Activated naive CD8-positive, alpha-beta T cell treated with anti-CD3 and anti-CD28 coated beads for 36 hours (primary cell): ENCODE measurements around the gene GNAL. TPM values are rescaled to one million over a fixed set of nuclear protein-coding genes. Genes with fewer than 3 reads are reported as not detected.

Experiments used
- DNase-seq: peaks from one replicate; pipeline ENCODE4 v3.0.0; 2021
- H3K27ac Mint-ChIP-seq: one replicate; pipeline ENCODE4 v1.8.0; 2022; ENCODE audit warnings: mild to moderate bottlenecking, moderate library complexity, mixed read lengths
- H3K27me3 Mint-ChIP-seq: one replicate; pipeline ENCODE4 v1.8.0; 2022; ENCODE audit warnings: mild to moderate bottlenecking, mixed read lengths
- H3K36me3 Mint-ChIP-seq: one replicate; pipeline ENCODE4 v1.8.0; 2021; ENCODE audit warnings: mild to moderate bottlenecking, mixed read lengths
- H3K4me1 Mint-ChIP-seq: one replicate; pipeline ENCODE4 v1.8.0; 2021; ENCODE audit warnings: mixed read lengths
- H3K4me3 Mint-ChIP-seq: one replicate; pipeline ENCODE4 v1.8.0; 2022; ENCODE audit warnings: mild to moderate bottlenecking, moderate library complexity, mixed read lengths
- H3K9me3 Mint-ChIP-seq: one replicate; pipeline ENCODE4 v1.8.0; 2022; ENCODE audit warnings: mixed read lengths
- total RNA-seq, 2 experiments: library from RNA; stranded (reverse); gene quantifications; one replicate each; pipeline ENCODE4 v1.2.3, GENCODE V29; 2021

GNAL gene
- total RNA-seq, 2 experiments from 2014 or later: 0.04 TPM; not detected in 1

GRCh38 chr18:11792632-11793031 is 103.6 kb downstream of the GNAL start:
- Mint-ChIP-seq H3K27me3 (peaks cover 6% of the 10 kb centered on the region), H3K4me1 (no peaks in the 10 kb centered on the region), H3K4me3 (no peak overlapping the region), H3K27ac (no peak overlapping the region), H3K9me3 (peaks cover 2% of the 10 kb centered on the region), H3K36me3 (no peaks in the 10 kb centered on the region)
- no peak for DNase-seq

- peaks cover 2% of the 10 kb centered on the region for H3K9me3 Mint-ChIP-seq
- H3K4me1 Mint-ChIP-seq: no peaks in the 10 kb centered on the region
- no peak overlapping the region for H3K27ac Mint-ChIP-seq
- H3K27me3 Mint-ChIP-seq: peaks cover 6% of the 10 kb centered on the region
- no peaks in the 10 kb centered on the region for H3K36me3 Mint-ChIP-seq
- no peak overlapping the region for H3K4me3 Mint-ChIP-seq
- no peak for DNase-seq
These were observed 105.1 kb downstream of the GNAL start for GRCh38 chr18:11794195-11794594.

GRCh38 chr18:11795916-11796315 is 106.9 kb downstream of the GNAL start:
- H3K27ac Mint-ChIP-seq: no peak overlapping the region
- no peaks in the 10 kb centered on the region for H3K36me3 Mint-ChIP-seq
- peaks cover 2% of the 10 kb centered on the region for H3K9me3 Mint-ChIP-seq
- H3K4me3 Mint-ChIP-seq: no peak overlapping the region
- DNase-seq: no peak
- H3K27me3 Mint-ChIP-seq: peaks cover 6% of the 10 kb centered on the region
- H3K4me1 Mint-ChIP-seq: no peaks in the 10 kb centered on the region

GRCh38 chr18:11798271-11798670 is 109.2 kb downstream of the GNAL start:
- no peak for DNase-seq

GRCh38 chr18:11799066-11799465 is 110.0 kb downstream of the GNAL start:
- peaks cover 2% of the 10 kb centered on the region for H3K9me3 Mint-ChIP-seq
- H3K36me3 Mint-ChIP-seq: no peaks in the 10 kb centered on the region

More at GRCh38 chr18:11798271-11798670, 109.2 kb downstream of the GNAL start:
- Mint-ChIP-seq H3K4me1 (no peaks in the 10 kb centered on the region), H3K9me3 (peaks cover 2% of the 10 kb centered on the region), H3K27ac (no peak overlapping the region), H3K27me3 (no peaks in the 10 kb centered on the region), H3K36me3 (no peaks in the 10 kb centered on the region), H3K4me3 (no peak overlapping the region)

GRCh38 chr18:11800566-11801334 is 111.7 kb downstream of the GNAL start:
- no peaks in the 10 kb centered on the region for H3K9me3 Mint-ChIP-seq
- H3K4me3 Mint-ChIP-seq: no peak overlapping the region
- no peak for DNase-seq
- H3K27me3 Mint-ChIP-seq: no peaks in the 10 kb centered on the region
- H3K4me1 Mint-ChIP-seq: no peaks in the 10 kb centered on the region
- H3K27ac Mint-ChIP-seq: no peak overlapping the region
- no peaks in the 10 kb centered on the region for H3K36me3 Mint-ChIP-seq

More at GRCh38 chr18:11799066-11799465, 110.0 kb downstream of the GNAL start:
- no peak overlapping the region for H3K27ac Mint-ChIP-seq
- H3K27me3 Mint-ChIP-seq: no peaks in the 10 kb centered on the region
- no peak for DNase-seq
- no peak overlapping the region for H3K4me3 Mint-ChIP-seq
- H3K4me1 Mint-ChIP-seq: no peaks in the 10 kb centered on the region

- H3K9me3 Mint-ChIP-seq: no peaks in the 10 kb centered on the region
- H3K4me3 Mint-ChIP-seq: no peak overlapping the region
- no peak overlapping the region for H3K27ac Mint-ChIP-seq
- DNase-seq: no peak
- H3K36me3 Mint-ChIP-seq: no peaks in the 10 kb centered on the region
- no peaks in the 10 kb centered on the region for H3K4me1 Mint-ChIP-seq
- no peaks in the 10 kb centered on the region for H3K27me3 Mint-ChIP-seq
These were observed 112.5 kb downstream of the GNAL start for GRCh38 chr18:11801573-11801972.

- Mint-ChIP-seq H3K4me1 (no peaks in the 10 kb centered on the region), H3K27ac (no peak overlapping the region), H3K36me3 (no peaks in the 10 kb centered on the region), H3K4me3 (no peak overlapping the region), H3K27me3 (no peaks in the 10 kb centered on the region), H3K9me3 (no peaks in the 10 kb centered on the region)
- no peak for DNase-seq
These were observed 113.1 kb downstream of the GNAL start for GRCh38 chr18:11802158-11802557.

GRCh38 chr18:11802586-11802985 is 113.5 kb downstream of the GNAL start:
- Mint-ChIP-seq H3K27me3 (peaks cover 3% of the 10 kb centered on the region), H3K9me3 (no peaks in the 10 kb centered on the region), H3K4me3 (no peak overlapping the region), H3K27ac (no peak overlapping the region), H3K36me3 (no peaks in the 10 kb centered on the region), H3K4me1 (no peaks in the 10 kb centered on the region)
- no peak for DNase-seq

GRCh38 chr18:11807233-11807632 is 118.2 kb downstream of the GNAL start:
- no peak overlapping the region for H3K27ac Mint-ChIP-seq
- H3K4me1 Mint-ChIP-seq: no peaks in the 10 kb centered on the region
- no peak for DNase-seq
- peaks cover 4% of the 10 kb centered on the region for H3K27me3 Mint-ChIP-seq
- no peak overlapping the region for H3K4me3 Mint-ChIP-seq
- no peaks in the 10 kb centered on the region for H3K36me3 Mint-ChIP-seq
- H3K9me3 Mint-ChIP-seq: no peaks in the 10 kb centered on the region

GRCh38 chr18:11808001-11808855 is 119.2 kb downstream of the GNAL start:
- no peak for DNase-seq
- Mint-ChIP-seq H3K36me3 (no peaks in the 10 kb centered on the region), H3K27ac (no peak overlapping the region)

GRCh38 chr18:11809895-11810294 is 120.8 kb downstream of the GNAL start:
- no peaks in the 10 kb centered on the region for H3K4me1 Mint-ChIP-seq
- H3K27me3 Mint-ChIP-seq: peaks cover 4% of the 10 kb centered on the region
- H3K36me3 Mint-ChIP-seq: no peaks in the 10 kb centered on the region
- DNase-seq: no peak
- H3K9me3 Mint-ChIP-seq: no peaks in the 10 kb centered on the region
- H3K4me3 Mint-ChIP-seq: no peak overlapping the region
- H3K27ac Mint-ChIP-seq: no peak overlapping the region

More at GRCh38 chr18:11808001-11808855, 119.2 kb downstream of the GNAL start:
- Mint-ChIP-seq H3K4me3 (no peak overlapping the region), H3K4me1 (no peaks in the 10 kb centered on the region), H3K9me3 (no peaks in the 10 kb centered on the region), H3K27me3 (peaks cover 4% of the 10 kb centered on the region)

GRCh38 chr18:11810379-11810778 is 121.3 kb downstream of the GNAL start:
- Mint-ChIP-seq H3K4me3 (no peak overlapping the region), H3K36me3 (no peaks in the 10 kb centered on the region), H3K9me3 (no peaks in the 10 kb centered on the region), H3K27ac (no peak overlapping the region), H3K4me1 (no peaks in the 10 kb centered on the region), H3K27me3 (peaks cover 4% of the 10 kb centered on the region)
- DNase-seq: no peak

GRCh38 chr18:11811009-11811408 is 121.9 kb downstream of the GNAL start:
- peaks cover 4% of the 10 kb centered on the region for H3K27me3 Mint-ChIP-seq

GRCh38 chr18:11817229-11817628 is 128.2 kb downstream of the GNAL start:
- H3K4me3 Mint-ChIP-seq: no peak overlapping the region
- H3K27ac Mint-ChIP-seq: no peak overlapping the region
- no peaks in the 10 kb centered on the region for H3K9me3 Mint-ChIP-seq
- DNase-seq: no peak
- no peaks in the 10 kb centered on the region for H3K36me3 Mint-ChIP-seq
- H3K27me3 Mint-ChIP-seq: no peaks in the 10 kb centered on the region
- no peaks in the 10 kb centered on the region for H3K4me1 Mint-ChIP-seq

More at GRCh38 chr18:11811009-11811408, 121.9 kb downstream of the GNAL start:
- DNase-seq: no peak
- H3K4me1 Mint-ChIP-seq: no peaks in the 10 kb centered on the region
- H3K36me3 Mint-ChIP-seq: no peaks in the 10 kb centered on the region
- no peak overlapping the region for H3K27ac Mint-ChIP-seq
- no peak overlapping the region for H3K4me3 Mint-ChIP-seq
- no peaks in the 10 kb centered on the region for H3K9me3 Mint-ChIP-seq
